ENCODE results near the gene TCTN1.

The TCTN1 gene

GRCh38 chr12:110684312-110684836 lies 70.4 kb downstream of the TCTN1 start:
- no peak for DNase-seq

GRCh38 chr12:110686294-110686903 lies 72.5 kb downstream of the TCTN1 start:
- no peak for DNase-seq

GRCh38 chr12:110687396-110688169 lies 73.7 kb downstream of the TCTN1 start:
- DNase-seq = no peak

- DNase-seq = peak; percentile 39
Observed at GRCh38 chr12:110688446-110689280, 74.7 kb downstream of the TCTN1 start, which contains the start of gene HVCN1. Gene HVCN1 (minus strand): TSS chr12:110689115. CDS start chr12:110683245, 5,870 bp downstream.

- peak; percentile 53 for DNase-seq
Observed at GRCh38 chr12:110689281-110690126, 75.6 kb downstream of the TCTN1 start.

GRCh38 chr12:110690127-110690430 lies 76.2 kb downstream of the TCTN1 start:
- DNase-seq = no peak

- no peak for DNase-seq
Observed at GRCh38 chr12:110693731-110694130, 79.8 kb downstream of the TCTN1 start.

GRCh38 chr12:110694330-110694901 lies 80.5 kb downstream of the TCTN1 start:
- no peak for DNase-seq

GRCh38 chr12:110696283-110696682 lies 82.4 kb downstream of the TCTN1 start:
- no peak for DNase-seq

GRCh38 chr12:110697236-110697635 lies 83.3 kb downstream of the TCTN1 start:
- no peak for DNase-seq

- peak; percentile 85 for DNase-seq
Observed at GRCh38 chr12:110698171-110698902, 84.4 kb downstream of the TCTN1 start.
